Measurements from ENCODE around the gene MATR3.
A peak's percentile ranks its signal among the peaks of the same experiment; 100 is the strongest.

MATR3 gene

DNA sequence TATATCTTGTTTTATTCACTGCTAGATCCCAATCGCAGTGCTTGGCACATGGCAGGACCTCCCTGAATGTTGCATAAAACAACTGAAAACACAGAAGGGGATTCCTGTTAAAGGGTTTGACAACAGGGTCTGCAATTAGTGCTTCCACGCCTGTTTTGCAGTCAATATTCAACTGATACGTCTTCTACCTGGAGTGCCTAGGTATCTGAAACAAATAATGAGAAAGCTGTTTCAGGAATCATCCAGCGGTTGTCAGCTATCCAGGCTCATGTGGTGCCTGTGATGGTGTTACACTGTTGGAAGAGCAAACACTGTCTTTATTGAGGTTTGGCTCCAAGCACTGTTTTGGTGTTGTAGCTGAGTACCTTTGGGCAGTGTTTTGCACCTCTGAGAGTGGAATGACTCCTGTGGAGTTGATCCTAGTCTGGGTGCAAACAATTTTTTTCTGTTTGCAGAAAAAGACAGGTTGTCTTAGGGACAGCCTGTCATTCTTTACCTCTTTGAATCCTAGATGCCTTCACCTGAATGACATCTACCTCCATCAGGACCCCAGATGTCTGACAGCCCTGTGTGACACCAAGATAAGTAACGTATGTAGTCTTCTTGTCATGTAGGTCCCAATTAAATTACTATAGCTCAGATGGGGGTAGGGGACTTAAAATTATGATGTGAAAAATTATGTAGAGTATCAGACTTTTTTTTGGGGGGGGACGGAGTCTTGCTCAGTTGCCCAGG, 14.8 kb upstream of the MATR3 start:
- no peak overlapping the region for H3K27ac Mint-ChIP-seq
- H3K27me3 Mint-ChIP-seq (ENCODE audit: low read depth), result no peaks in the 10 kb centered on the region
- H3K9me3 Mint-ChIP-seq, result no peaks in the 10 kb centered on the region
- H3K4me3 Mint-ChIP-seq, result no peak overlapping the region
- no peak for DNase-seq (ENCODE audit: low spot score)
- peaks cover 35% of the 10 kb centered on the region for H3K4me1 Mint-ChIP-seq (ENCODE audit: low read depth)
- peaks cover 50% of the 10 kb centered on the region for H3K36me3 Mint-ChIP-seq (ENCODE audit: low read depth)

DNA sequence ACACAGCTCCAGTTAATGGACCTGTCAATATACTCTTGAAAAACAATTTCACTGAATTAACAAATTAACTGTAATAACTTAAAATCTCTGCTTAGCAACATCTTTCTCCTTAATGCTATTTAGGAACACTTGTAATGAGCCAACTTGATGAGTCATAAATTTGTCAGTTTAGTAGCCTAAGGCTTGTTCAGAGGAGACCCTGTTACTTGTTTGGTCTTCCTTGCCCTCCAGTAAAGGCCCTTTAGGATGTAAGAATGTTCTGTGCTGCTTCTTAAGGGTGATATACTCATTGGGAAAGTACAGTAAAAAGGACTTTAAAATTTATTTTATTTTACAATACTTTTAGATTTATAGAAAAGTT, 11.4 kb upstream of the MATR3 start:
- Mint-ChIP-seq H3K9me3 (no peaks in the 10 kb centered on the region), H3K36me3 (ENCODE audit: low read depth) (peaks cover 51% of the 10 kb centered on the region), H3K27ac (no peak overlapping the region), H3K27me3 (ENCODE audit: low read depth) (no peaks in the 10 kb centered on the region), H3K4me1 (ENCODE audit: low read depth) (peaks cover 16% of the 10 kb centered on the region), H3K4me3 (no peak overlapping the region)
- DNase-seq (ENCODE audit: low spot score), result no peak

DNA sequence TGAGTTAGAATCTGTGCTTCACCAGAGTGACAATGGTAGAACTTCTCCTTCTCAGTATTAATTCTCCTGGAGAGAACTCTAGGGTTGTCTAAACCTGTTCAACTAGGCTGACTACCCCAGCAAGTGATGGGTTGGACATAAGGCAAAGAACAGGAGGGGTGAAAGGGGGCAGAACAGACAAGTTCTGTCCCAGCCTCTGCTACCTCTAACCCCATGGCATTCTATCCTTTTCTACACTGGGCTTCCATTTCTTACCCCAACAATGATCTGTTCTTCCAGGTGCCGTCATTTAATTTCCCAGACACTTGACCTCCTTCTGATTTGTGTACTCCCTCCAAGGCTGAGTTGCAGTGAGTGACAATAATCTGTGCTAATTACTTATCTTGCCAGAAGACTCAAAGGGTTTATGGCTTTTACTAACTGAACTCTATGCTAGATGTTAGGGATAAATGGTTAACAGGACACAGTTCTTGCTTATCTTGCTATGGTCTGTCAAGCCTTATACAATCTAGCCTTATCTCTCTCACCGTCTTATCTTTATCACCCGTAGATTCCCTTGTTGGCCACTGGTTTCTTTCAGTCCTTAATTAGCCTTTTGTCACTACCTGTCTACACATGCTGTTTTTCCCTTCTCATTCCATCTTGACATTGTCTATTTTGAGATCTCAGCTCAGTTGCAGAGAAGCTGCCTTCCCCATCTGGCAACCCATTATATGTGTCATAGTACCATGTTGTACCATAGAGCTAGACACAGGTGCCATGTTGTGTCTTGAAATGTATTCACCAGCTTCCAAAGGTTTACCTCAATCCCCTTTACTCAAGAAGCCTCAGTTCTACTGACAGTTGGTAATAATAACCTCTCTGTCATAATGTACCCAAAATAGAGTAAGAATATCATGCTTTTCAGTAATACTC, 10.0 kb upstream of the MATR3 start:
- no peak for DNase-seq (ENCODE audit: low spot score)
- H3K36me3 Mint-ChIP-seq (ENCODE audit: low read depth), result peaks cover 53% of the 10 kb centered on the region
- H3K4me3 Mint-ChIP-seq, result no peak overlapping the region
- H3K27me3 Mint-ChIP-seq (ENCODE audit: low read depth), result no peaks in the 10 kb centered on the region
- no peaks in the 10 kb centered on the region for H3K9me3 Mint-ChIP-seq
- peaks cover 12% of the 10 kb centered on the region for H3K4me1 Mint-ChIP-seq (ENCODE audit: low read depth)
- H3K27ac Mint-ChIP-seq, result peak overlapping the region; percentile 18

DNA sequence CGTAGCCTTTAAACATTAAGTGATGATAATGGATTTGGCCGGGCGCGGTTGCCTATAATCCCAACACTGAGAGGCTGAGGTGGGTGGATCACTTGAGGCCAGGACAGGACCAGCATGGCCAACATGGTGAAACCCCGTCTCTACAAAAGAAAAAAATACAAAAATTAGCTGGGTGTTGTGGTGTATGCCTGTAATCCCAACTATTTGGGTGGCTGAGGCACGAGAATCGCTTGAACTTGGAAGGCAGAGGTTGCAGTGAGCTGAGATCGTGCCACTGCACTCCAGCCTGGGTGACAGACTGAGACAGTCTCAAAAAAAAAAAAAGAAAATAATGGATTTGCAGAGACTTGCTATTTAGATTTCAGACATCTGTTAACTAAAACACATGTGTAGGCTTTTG, 9.2 kb upstream of the MATR3 start:
- Mint-ChIP-seq H3K27me3 (ENCODE audit: low read depth) (no peaks in the 10 kb centered on the region), H3K27ac (no peak overlapping the region), H3K36me3 (ENCODE audit: low read depth) (peaks cover 49% of the 10 kb centered on the region), H3K4me3 (no peak overlapping the region), H3K9me3 (no peaks in the 10 kb centered on the region), H3K4me1 (ENCODE audit: low read depth) (peaks cover 9% of the 10 kb centered on the region)
- no peak for DNase-seq (ENCODE audit: low spot score)

DNA sequence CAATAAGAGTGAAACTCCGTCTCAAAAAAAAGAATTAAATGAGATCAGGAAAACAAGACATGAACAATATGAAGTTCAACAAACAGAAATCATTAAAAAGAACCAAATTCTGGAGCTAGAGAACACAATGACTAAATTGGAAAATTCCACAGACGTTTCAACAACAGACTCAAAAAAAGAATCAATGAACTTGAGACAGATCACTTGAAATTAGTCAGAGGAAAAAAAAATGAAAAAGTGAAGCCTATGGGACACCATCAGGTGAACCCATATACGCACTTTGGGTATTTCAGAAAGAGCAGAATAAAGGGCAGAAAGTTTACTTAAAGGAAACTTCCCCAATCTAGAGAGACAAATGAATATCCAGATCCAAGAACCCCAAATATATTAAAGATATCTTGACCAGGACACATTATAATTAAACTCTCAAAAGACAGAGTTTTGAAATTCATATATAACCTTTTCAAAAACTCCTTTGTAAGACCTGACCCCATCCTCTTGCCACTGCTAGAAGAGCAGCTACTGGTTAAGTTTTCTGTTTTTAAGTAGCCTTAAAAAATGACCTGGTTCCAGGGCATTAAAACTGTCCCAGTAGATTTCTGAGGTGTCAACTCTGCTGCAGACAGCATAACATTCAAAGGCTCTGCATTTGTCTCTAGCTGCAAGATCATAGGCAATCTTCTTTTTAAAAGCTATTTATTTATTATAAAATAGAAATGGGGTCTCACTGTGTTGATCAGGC, 7.7 kb upstream of the MATR3 start:
- Mint-ChIP-seq H3K27ac (peak overlapping the region; percentile 2), H3K4me1 (ENCODE audit: low read depth) (peaks cover 3% of the 10 kb centered on the region), H3K9me3 (no peaks in the 10 kb centered on the region), H3K36me3 (ENCODE audit: low read depth) (peaks cover 43% of the 10 kb centered on the region), H3K27me3 (ENCODE audit: low read depth) (no peaks in the 10 kb centered on the region), H3K4me3 (no peak overlapping the region)
- DNase-seq (ENCODE audit: low spot score), result no peak

DNA sequence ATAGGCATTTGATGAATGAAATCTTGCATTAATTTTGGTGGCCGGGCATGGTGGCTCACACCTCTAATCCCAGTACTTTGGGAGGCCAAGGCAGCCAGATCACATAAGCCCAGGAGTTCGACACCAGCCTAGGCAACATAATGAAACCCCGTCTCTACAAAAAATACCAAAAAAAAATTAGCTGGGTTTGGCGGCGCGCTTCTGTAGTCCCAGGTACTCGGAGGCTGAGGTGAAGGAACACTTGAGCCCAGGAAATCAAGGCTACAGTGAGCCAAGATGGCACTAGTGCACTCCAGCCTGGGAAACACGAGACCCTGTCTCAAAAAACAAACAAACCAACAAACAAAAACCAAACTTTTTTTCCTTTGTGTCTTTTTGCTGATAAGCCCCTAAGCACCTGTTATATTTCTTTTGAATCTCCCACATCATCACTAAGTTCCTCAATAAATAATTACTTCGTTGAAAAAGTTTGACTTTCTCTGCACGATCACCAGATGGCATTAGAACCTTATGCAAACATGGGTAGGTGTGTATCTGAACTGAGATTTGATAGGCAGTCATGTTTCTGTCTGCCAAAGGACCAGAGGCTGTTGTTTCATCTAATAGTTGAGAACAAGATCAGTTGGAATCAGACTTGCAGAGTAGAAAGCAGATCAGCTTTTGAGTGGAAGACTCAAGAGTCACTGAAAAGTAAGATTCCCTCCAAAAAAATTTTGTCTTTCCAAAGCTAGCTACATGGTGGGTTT, 5.5 kb upstream of the MATR3 start:
- no peaks in the 10 kb centered on the region for H3K27me3 Mint-ChIP-seq (ENCODE audit: low read depth)
- DNase-seq (ENCODE audit: low spot score), result no peak
- no peaks in the 10 kb centered on the region for H3K9me3 Mint-ChIP-seq
- peaks cover 32% of the 10 kb centered on the region for H3K36me3 Mint-ChIP-seq (ENCODE audit: low read depth)
- no peak overlapping the region for H3K4me3 Mint-ChIP-seq
- H3K27ac Mint-ChIP-seq, result no peak overlapping the region
- peaks cover 6% of the 10 kb centered on the region for H3K4me1 Mint-ChIP-seq (ENCODE audit: low read depth)

DNA sequence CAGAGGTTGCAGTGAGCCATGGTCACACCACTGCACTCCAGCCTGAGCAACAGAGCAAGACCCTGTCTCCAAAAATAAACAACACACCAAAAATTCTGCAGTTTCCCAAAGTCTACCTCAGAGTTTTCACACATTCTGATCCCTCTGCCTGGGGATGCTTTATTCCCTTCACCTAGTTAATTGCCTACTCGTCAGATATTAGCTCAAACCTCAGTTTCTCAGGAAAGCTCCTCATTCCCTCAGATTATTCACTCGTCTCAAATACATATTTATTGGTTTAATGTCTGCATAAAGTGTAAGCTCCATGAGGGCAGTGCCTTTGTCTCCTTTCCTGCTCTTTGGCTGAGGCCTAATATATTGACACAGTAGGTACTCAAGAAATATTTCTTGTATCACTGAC, 2.5 kb upstream of the MATR3 start:
- no peak overlapping the region for H3K4me3 Mint-ChIP-seq
- H3K36me3 Mint-ChIP-seq (ENCODE audit: low read depth), result peaks cover 28% of the 10 kb centered on the region
- no peak for DNase-seq (ENCODE audit: low spot score)
- peaks cover 14% of the 10 kb centered on the region for H3K4me1 Mint-ChIP-seq (ENCODE audit: low read depth)
- no peak overlapping the region for H3K27ac Mint-ChIP-seq
- no peaks in the 10 kb centered on the region for H3K9me3 Mint-ChIP-seq
- no peaks in the 10 kb centered on the region for H3K27me3 Mint-ChIP-seq (ENCODE audit: low read depth)

DNA sequence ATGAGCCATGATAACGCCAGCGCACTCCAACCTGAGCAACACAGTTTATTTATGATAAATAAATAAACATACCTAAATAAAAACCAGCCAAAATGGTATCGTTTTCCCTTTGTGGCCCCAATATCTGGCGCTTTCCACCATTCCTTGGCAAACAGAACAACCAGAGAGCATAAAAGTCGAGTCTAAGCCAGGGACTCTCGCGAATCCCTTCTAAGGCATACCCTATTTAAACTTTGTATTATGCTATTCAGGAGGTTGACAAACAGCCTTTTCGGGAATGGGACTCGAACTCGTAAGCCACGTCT, 386 bp upstream of the MATR3 start:
- Mint-ChIP-seq H3K4me1 (ENCODE audit: low read depth) (peaks cover 32% of the 10 kb centered on the region), H3K36me3 (ENCODE audit: low read depth) (peaks cover 18% of the 10 kb centered on the region), H3K9me3 (no peaks in the 10 kb centered on the region), H3K27me3 (ENCODE audit: low read depth) (no peaks in the 10 kb centered on the region), H3K4me3 (peak overlapping the region; percentile 99), H3K27ac (peak overlapping the region; percentile 97)
- DNase-seq (ENCODE audit: low spot score), result no peak

DNA sequence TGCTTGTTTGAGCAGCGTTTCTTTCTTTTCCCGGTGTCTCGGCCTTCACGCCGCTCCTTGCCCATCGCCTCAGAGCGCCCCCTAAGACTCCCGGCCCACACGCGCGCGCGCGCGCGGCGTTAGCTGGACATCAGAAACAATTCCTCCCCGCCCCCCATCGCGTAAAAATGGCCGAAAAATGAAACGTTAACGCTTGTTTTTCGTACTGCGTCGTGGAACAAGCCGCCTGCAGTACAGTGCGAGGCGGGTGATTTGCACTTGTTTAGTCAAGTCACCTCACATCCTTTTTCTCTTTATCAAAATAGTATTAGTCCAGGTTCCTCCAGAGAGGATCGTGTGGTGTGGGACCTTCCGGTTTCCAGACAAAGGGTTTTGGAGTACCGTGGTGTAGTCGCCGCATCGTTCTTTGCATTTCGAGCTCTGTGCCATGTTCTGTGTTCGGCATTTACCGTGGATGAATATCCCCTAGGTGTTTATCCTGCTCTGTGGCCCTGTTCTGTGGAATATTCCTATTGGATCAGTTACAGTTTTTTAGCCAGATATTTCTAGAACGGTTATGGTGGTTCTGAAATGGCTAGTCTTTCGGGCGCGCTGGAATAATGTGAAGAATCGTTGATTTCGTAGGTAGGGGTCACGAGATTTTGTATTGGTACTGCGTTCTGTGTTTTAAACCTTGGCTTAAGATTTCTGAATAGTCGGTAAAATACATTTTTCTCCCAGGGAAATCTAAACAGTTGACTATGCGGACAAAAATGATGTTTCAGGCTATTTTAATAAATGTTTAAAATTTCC, 1.0 kb downstream of the MATR3 start:
- no peaks in the 10 kb centered on the region for H3K9me3 Mint-ChIP-seq
- peak overlapping the region; percentile 97 for H3K27ac Mint-ChIP-seq
- peak overlapping the region; percentile 99 for H3K4me3 Mint-ChIP-seq
- no peaks in the 10 kb centered on the region for H3K27me3 Mint-ChIP-seq (ENCODE audit: low read depth)
- DNase-seq (ENCODE audit: low spot score), result peak; percentile 61
- peaks cover 45% of the 10 kb centered on the region for H3K4me1 Mint-ChIP-seq (ENCODE audit: low read depth)
- H3K36me3 Mint-ChIP-seq (ENCODE audit: low read depth), result peaks cover 24% of the 10 kb centered on the region

DNA sequence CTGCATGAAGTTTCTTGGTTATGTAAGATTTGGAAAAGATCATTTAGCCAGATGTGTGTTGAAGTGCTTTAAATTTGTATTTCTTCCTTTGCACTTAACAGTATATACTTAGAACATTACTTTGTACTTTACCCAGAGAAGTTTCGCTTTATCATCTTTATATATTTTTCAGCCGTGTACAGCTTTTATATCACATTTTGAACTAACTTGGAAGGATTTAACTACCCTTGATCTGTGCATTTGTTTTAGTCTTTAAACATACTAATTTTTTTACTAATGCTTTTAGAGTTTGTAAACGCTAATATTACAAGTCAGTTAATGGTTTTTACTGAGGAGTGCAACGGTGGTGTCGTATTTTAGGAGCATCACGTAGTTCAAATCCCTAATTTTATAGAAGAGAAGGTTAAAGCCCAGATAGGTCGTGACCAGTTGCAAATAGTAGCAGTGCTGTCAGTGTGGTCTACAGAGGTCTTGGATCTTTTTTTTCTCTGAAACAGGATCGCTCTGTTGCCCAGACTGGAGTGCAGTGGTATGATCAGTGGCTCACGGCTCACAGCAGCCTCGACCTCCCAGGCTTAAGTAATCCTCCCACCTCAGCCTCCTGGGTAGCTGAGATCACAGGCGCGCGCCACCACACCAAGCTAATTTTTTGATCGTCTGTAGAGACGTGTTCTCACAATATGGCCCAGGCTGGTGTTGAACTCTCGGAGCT, 2.0 kb downstream of the MATR3 start:
- Mint-ChIP-seq H3K27me3 (ENCODE audit: low read depth) (no peaks in the 10 kb centered on the region), H3K27ac (peak overlapping the region; percentile 97), H3K9me3 (no peaks in the 10 kb centered on the region), H3K36me3 (ENCODE audit: low read depth) (peaks cover 26% of the 10 kb centered on the region), H3K4me1 (ENCODE audit: low read depth) (peaks cover 50% of the 10 kb centered on the region), H3K4me3 (peak overlapping the region; percentile 99)
- no peak for DNase-seq (ENCODE audit: low spot score)

DNA sequence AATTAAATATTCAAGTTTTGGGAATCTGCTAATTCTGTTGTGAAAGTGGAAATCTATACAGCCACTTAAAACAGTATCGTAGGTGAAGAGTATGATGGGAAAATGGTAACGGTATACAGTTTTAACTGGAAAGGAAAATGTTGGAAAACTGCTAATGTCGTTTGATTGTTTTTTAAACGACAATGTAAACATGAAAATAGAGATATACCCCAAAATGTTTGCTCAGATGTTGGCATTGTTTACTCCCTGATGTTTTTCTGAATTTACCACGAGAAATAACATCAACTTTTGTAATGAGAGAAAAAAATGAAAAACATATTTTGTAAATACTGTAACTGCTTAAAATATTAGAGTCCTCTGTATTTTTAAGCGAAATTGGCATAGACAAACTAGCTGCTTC, 2.7 kb downstream of the MATR3 start:
- Mint-ChIP-seq H3K27me3 (ENCODE audit: low read depth) (no peaks in the 10 kb centered on the region), H3K27ac (no peak overlapping the region), H3K4me1 (ENCODE audit: low read depth) (peaks cover 50% of the 10 kb centered on the region), H3K9me3 (no peaks in the 10 kb centered on the region), H3K4me3 (peak overlapping the region; percentile 52), H3K36me3 (ENCODE audit: low read depth) (peaks cover 26% of the 10 kb centered on the region)
- no peak for DNase-seq (ENCODE audit: low spot score)

DNA sequence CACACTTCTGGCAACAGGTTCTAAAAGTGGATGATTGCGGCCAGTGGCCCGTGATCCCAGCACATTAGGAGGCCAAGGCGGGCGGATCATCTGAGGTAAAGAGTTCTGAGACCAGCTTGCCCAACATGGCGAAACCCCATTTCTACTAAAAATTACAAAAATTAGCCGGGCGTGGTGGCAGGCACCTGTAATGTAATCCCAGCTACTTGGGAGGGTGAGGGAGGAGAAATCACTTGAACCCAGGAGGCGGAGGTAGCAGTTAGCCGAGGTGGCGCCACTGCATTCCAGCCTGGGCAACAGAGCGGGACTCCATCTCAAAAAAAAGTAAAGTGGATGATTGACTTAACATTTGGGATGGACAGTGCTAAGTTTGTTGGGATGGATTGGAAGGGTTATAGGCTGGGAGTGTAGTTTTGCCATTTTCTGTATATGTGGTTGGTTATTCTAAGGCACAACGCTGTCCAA, 3.4 kb downstream of the MATR3 start:
- no peaks in the 10 kb centered on the region for H3K9me3 Mint-ChIP-seq
- peak overlapping the region; percentile 52 for H3K4me3 Mint-ChIP-seq
- H3K36me3 Mint-ChIP-seq (ENCODE audit: low read depth), result peaks cover 32% of the 10 kb centered on the region
- H3K27me3 Mint-ChIP-seq (ENCODE audit: low read depth), result no peaks in the 10 kb centered on the region
- peaks cover 55% of the 10 kb centered on the region for H3K4me1 Mint-ChIP-seq (ENCODE audit: low read depth)
- DNase-seq (ENCODE audit: low spot score), result no peak
- no peak overlapping the region for H3K27ac Mint-ChIP-seq
